Epithelial cell of esophagus (primary cell): ENCODE data around the gene CUL4B.
"Not testable (repeated sequence)": the region's sequence is repeated elsewhere in the genome, so short reads cannot be mapped to it uniquely, and the experiment has no call there.

Experiments
- DNase-seq: peaks from one replicate; pipeline ENCODE4 v3.0.0; 2010; ENCODE audit warnings: low read depth
- H3K4me3 ChIP-seq: 2 replicates; pipeline ENCODE4 v1.5.1; 2011; ENCODE audit warnings: mild to moderate bottlenecking, low read length, control low read depth
- TF ChIP-seq, protein P1 (sequence below): IDR thresholded peaks from 2 replicates; pipeline ENCODE4 v1.5.1; 2011; ENCODE audit warnings: low read depth, mild to moderate bottlenecking, low read length, control low read depth, inconsistent platforms; ENCODE audit not compliant: insufficient read depth; ENCODE audit errors: missing control alignments

CUL4B gene

DNA sequence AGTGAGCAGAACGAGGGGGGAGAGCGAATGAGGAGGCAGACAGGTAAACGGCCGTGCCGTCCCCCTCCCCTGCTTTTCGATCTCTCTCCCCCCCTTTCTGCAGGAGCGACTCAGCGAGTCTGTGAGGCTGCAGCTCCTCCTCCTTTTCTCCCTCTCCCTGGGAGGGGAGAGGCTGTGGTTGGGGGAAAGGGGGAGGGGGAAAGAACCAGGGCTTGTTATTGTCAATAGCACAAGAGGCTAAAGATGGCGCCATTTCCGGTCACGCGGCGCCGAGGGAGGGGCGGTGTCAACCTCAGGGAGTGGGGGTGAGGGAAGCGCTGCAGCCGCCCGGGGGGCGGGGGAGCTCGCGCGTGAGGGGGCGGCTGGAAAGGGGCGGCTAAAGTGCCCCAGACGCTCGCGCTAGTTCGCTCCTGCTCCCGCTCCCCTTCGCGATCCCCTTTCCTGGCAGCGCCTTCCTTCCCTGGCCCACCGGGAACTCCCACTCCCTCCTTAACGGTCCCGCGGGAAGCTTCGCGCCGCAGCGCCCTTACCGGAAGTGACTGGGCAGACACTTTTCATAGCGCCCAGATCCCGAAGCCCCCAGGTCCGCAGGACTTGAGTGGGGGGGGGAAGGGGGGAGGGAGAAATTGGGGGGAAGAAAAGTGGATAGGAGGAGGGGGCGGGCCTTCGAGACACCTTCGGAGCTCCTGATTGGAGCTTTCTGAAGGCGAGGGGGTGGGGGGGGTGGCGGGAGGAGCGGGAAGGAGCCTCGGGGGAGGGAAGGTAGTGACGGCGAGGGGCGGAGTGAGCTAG is at the start of gene CUL4B:
Gene CUL4B (minus strand): TSS at position 121 of the 792 bp plus-strand sequence. CDS start 324 bp downstream, outside the sequence.
- DNase-seq = peak; percentile 92
- H3K4me3 ChIP-seq = peak within 1 kb of the TSS; percentile 70
- TF ChIP-seq, protein P1, sequence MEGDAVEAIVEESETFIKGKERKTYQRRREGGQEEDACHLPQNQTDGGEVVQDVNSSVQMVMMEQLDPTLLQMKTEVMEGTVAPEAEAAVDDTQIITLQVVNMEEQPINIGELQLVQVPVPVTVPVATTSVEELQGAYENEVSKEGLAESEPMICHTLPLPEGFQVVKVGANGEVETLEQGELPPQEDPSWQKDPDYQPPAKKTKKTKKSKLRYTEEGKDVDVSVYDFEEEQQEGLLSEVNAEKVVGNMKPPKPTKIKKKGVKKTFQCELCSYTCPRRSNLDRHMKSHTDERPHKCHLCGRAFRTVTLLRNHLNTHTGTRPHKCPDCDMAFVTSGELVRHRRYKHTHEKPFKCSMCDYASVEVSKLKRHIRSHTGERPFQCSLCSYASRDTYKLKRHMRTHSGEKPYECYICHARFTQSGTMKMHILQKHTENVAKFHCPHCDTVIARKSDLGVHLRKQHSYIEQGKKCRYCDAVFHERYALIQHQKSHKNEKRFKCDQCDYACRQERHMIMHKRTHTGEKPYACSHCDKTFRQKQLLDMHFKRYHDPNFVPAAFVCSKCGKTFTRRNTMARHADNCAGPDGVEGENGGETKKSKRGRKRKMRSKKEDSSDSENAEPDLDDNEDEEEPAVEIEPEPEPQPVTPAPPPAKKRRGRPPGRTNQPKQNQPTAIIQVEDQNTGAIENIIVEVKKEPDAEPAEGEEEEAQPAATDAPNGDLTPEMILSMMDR = no peak

DNA sequence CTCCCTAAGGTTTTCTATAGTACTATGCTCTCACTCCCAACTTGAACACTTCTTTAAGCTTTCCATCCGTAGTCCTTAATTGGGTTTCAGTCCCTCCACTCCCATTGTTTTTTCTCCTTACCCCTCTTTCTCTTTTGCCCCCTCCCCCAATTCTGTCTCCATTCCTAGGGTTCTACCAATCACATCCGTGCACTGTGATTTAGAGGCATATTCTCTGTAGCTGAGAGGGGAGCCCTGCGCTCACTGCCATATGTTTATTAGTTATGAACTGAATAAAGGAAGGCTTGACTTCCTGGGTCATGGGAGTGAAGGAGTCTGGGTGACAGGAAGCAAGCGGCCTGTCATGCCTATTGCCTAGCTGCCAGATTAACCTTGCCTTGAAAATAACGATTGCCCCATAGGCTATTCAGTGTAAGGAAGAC is 43.6 kb upstream of the CUL4B start:
- peak overlapping the region; percentile 76 for H3K4me3 ChIP-seq
- TF ChIP-seq, protein P1 = no peak
- peak; percentile 44 for DNase-seq

DNA sequence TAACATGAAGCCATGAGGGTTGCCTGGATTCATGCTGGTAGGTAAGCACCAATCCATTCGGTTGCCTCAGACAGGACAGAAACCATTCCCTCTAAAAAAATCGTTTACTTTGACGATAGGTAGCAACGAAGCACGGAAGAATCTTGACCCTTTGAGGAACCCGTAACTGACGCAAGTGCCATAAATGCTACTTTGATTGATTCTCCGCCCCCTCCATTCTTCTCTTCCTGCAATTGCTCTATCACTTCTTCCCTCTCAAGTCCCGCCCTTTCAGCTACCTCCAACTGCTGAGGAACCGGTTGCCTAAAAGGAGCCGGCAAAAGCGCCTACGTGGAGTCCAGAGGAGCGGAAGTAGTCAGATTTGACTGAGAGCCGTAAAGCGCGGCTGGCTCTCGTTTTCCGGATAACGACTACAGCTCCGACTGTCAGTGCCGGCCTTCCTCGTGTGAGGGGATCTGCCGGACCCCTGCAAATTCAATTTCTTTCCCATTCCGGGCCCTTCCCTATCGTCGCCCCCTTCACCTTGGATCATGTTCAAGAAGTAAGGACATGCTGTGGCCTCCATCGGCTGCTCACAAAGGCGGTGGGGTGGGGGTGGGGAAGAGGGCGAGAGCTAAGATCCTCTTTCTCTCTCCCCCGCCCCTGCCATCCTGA is 43.1 kb upstream of the CUL4B start, which contains the start of gene MCTS1:
Gene MCTS1 (plus strand): TSS at position 395 of the 654 bp plus-strand sequence. CDS start 136 bp downstream, at position 531.
- TF ChIP-seq, protein P1 = no peak
- peak; percentile 95 for DNase-seq
- H3K4me3 ChIP-seq = peak within 1 kb of the TSS; percentile 76

DNA sequence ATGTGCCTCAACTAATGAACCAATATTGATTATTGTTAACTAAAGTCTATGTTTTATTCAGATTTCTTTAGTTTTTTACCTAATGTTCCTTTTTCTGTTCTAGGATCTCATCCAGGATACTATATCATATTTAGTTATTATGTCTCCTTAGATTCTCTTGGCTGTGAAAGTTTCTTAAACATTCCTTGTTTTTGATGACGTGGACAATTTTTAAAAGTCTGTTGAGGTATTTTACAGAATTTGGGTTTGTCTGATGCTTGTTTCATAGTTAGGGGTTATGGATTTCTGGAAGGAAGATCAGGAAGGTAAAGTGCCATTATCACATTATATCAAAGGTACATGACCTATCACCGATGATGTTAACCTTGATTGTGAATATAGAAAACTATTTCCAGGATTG is 24.9 kb upstream of the CUL4B start:
- no peak overlapping the region for H3K4me3 ChIP-seq
- DNase-seq = no peak
- TF ChIP-seq, protein P1 = no peak

DNA sequence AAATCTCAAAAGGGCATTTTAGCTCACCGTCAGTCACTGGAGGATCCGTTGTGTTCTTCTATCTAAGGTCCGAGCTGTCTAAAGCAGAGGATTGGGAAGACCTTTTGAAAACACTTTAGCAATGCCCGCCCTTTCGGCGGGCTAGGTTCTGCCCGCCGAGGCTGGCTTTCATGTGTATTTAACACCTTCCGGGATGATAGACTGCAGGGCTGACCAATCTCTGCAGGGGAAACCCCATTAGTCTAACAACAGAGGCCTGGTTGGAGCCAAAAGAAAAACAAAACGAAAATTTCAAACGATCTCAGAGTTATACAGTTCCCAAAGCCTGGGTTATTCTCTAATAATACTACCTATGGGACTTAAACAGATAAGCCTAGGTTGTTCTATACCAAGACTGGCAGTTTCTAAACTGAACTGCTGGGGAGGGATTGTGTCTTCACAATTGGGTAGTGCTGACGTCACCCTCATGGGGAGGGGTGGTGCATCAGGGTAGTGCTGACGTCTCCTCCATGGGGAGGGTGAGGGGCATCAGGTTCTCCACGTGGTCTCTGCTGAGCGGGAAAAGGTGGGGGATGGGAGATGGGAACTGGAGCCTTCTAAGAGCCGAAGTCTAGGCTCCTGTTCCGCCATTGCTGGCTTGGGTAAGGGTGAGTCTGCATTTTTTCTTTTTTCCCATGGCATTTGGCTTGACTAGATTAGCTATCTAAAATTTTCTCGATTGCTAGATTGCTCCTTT is 14.8 kb upstream of the CUL4B start:
- no peak for DNase-seq
- TF ChIP-seq, protein P1 = no peak
- H3K4me3 ChIP-seq = no peak overlapping the region

DNA sequence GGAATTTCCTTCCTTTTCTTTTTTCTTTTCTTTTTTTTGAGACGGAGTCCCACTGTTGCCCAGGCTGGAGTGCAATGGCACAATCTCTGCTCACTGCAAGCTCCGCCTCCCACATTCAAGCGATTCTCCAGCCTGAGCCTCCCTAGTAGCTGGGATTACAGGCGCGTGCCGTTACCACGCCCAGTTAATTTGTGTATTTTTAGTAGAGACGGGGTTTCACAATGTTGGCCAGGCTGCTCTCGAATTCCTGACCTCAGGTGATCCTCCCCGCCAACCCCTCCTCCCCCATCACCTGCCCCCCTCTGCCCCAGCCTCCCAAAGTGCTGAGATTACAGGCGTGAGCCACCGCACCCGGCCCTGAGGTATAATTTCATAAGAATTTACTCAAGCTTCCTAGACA is 13.0 kb upstream of the CUL4B start:
- DNase-seq, H3K4me3 ChIP-seq: not testable (repeated sequence)
